HepG2 (cell line): Measurements from ENCODE around the gene PLIN5. TPM values are rescaled to one million over a fixed set of nuclear protein-coding genes. Genes with fewer than 3 reads are reported as not detected.
A peak's percentile ranks its signal among the peaks of the same experiment; 100 is the strongest.

Source experiments
- ATF7-NPFF ChIP-seq: sonication (generic); formaldehyde crosslinking; IDR thresholded peaks from 2 replicates; pipeline ENCODE4 v1.8.1; 2023; ENCODE audit warnings: mild to moderate bottlenecking, low read depth, missing genetic modification reagents, moderate library complexity
- DDIT3 ChIP-seq: sonication (generic); formaldehyde crosslinking; IDR thresholded peaks from 2 replicates; pipeline ENCODE4 v1.4.0; 2020; ENCODE audit warnings: mild to moderate bottlenecking, missing genetic modification reagents
- FIP1L1 ChIP-seq: fragments of 200-400 bp; formaldehyde crosslinking; IDR thresholded peaks from 2 replicates; pipeline ENCODE4 v1.6.1; 2018; ENCODE audit warnings: low read depth, mild to moderate bottlenecking, low read length, moderate library complexity, borderline replicate concordance; ENCODE audit not compliant: insufficient read depth
- NBN ChIP-seq: fragments of 450-650 bp; conservative IDR thresholded peaks from 2 replicates; pipeline ENCODE4 v1.6.1; 2017
- NFKBIZ ChIP-seq: IDR thresholded peaks from 2 replicates; pipeline ENCODE4 v1.6.1; 2018; ENCODE audit warnings: missing genetic modification reagents, missing compliant biosample characterization
- NPAS2 ChIP-seq: sonication (generic); formaldehyde crosslinking; IDR thresholded peaks from 2 replicates; pipeline ENCODE4 v1.8.0; 2022; ENCODE audit warnings: mild to moderate bottlenecking, missing genetic modification reagents, borderline replicate concordance
- NR2F1 ChIP-seq, 2 experiments: fragments of 450-650 bp in 1 of 2; formaldehyde crosslinking in 1 of 2; IDR thresholded peaks; 2 replicates each; pipeline versions ENCODE4 v1.5.0 to v1.6.1; 2016 to 2020; ENCODE audit warnings: mild to moderate bottlenecking in 1 of 2, missing compliant biosample characterization in 1 of 2, missing genetic modification reagents in 1 of 2, moderate library complexity in 1 of 2
- PATZ1 ChIP-seq: sonication (generic); formaldehyde crosslinking; IDR thresholded peaks from 2 replicates; pipeline ENCODE4 v1.4.0; 2020; ENCODE audit warnings: missing genetic modification reagents
- RFXANK ChIP-seq: IDR thresholded peaks from 2 replicates; pipeline ENCODE4 v1.6.1; 2016
- XBP1 ChIP-seq: sonication (generic); formaldehyde crosslinking; IDR thresholded peaks from 2 replicates; pipeline ENCODE4 v1.5.0; 2020; ENCODE audit warnings: missing genetic modification reagents
- YEATS2 ChIP-seq: sonication (generic); formaldehyde crosslinking; IDR thresholded peaks from 2 replicates; pipeline ENCODE4 v1.4.0; 2020; ENCODE audit warnings: missing genetic modification reagents, borderline replicate concordance
- ZBTB14 ChIP-seq: sonication (generic); formaldehyde crosslinking; IDR thresholded peaks from 2 replicates; pipeline ENCODE4 v1.4.0; 2020; ENCODE audit warnings: missing genetic modification reagents
- ZBTB33 ChIP-seq: sonication (generic); formaldehyde crosslinking; IDR thresholded peaks from 2 replicates; pipeline ENCODE4 v1.4.0; 2020; ENCODE audit warnings: missing genetic modification reagents
- ZNF232 ChIP-seq: sonication (generic); formaldehyde crosslinking; IDR thresholded peaks from 2 replicates; pipeline ENCODE4 v1.4.0; 2020; ENCODE audit warnings: missing genetic modification reagents, borderline replicate concordance
- ZNF30 ChIP-seq: sonication (generic); formaldehyde crosslinking; IDR thresholded peaks from 2 replicates; pipeline ENCODE4 v1.5.0; 2020; ENCODE audit warnings: mild to moderate bottlenecking, missing genetic modification reagents
- ZNF367 ChIP-seq: sonication (generic); formaldehyde crosslinking; IDR thresholded peaks from 2 replicates; pipeline ENCODE4 v1.4.0; 2020; ENCODE audit warnings: missing genetic modification reagents, borderline replicate concordance
- ZNF512B ChIP-seq: sonication (generic); formaldehyde crosslinking; IDR thresholded peaks from 2 replicates; pipeline ENCODE4 v1.5.1; 2020; ENCODE audit warnings: missing genetic modification reagents, mild to moderate bottlenecking, borderline replicate concordance
- ZNF740 ChIP-seq: sonication (generic); formaldehyde crosslinking; IDR thresholded peaks from 2 replicates; pipeline ENCODE4 v1.4.0; 2020; ENCODE audit warnings: missing genetic modification reagents
- ZNF784 ChIP-seq: sonication (generic); formaldehyde crosslinking; IDR thresholded peaks from 2 replicates; pipeline ENCODE4 v1.5.1; 2020; ENCODE audit warnings: missing genetic modification reagents, mild to moderate bottlenecking, borderline replicate concordance
- polyA plus RNA-seq, 8 experiments: library from polyadenylated mRNA; depleted of rRNA in 3 of 8; stranded (reverse) in 7 of 8; unstranded in 1 of 8; fragments of >200 nt; fragmentation: Illumina TruSeq in 4 of 8; extraction: Trizol in 4 of 8; gene quantifications; 2 replicates each; pipeline versions ENCODE4 v1.2.1 to v1.2.3, GENCODE V29; 2011 to 2016; ENCODE audit warnings: low read depth in 4 of 8, missing spikeins in 1 of 8, mixed read lengths in 1 of 8; ENCODE audit not compliant: insufficient read depth in 1 of 8
- total RNA-seq, 5 experiments: library from RNA; depleted of rRNA; stranded (reverse); fragments of >200 nt; fragmentation: Illumina TruSeq; extraction: Trizol; gene quantifications; 2 replicates each; pipeline ENCODE4 v1.2.3, GENCODE V29; 2016; ENCODE audit warnings: low read depth in 1 of 5

The PLIN5 gene
- total and polyA plus RNA-seq, 2 of the 13 experiments (the other 11 are each of a cell fraction or from before 2014, with no cell fraction given), result 1.8 to 4.8 TPM

- TF ChIP-seq NFKBIZ (peak; percentile 29; the same call in 1 of the 2 replicates), ZBTB33 (CRISPR knock-in tag) (peak; percentile 20; the same call in 1 of the 2 replicates), ZNF30 (CRISPR knock-in tag) (no peak), ZNF740 (CRISPR knock-in tag) (peak; percentile 88), NPAS2 (CRISPR knock-in tag) (no peak), ATF7-NPFF (peak; percentile 14; the same call in 1 of the 2 replicates), NR2F1 (CRISPR knock-in tag; IDR thresholded peaks at IDR 0.05) (peak; percentile 89 to 94), ZBTB14 (CRISPR knock-in tag) (peak; percentile 48), RFXANK (CRISPR knock-in tag) (no peak), ZNF367 (CRISPR knock-in tag) (no peak), NBN (no peak), ZNF232 (CRISPR knock-in tag) (no peak), DDIT3 (CRISPR knock-in tag) (no peak), ZNF512B (no peak), PATZ1 (CRISPR knock-in tag) (peak; percentile 98), ZNF784 (CRISPR knock-in tag) (no peak), YEATS2 (CRISPR knock-in tag) (no peak), XBP1 (no peak), FIP1L1 (no peak)
These were observed 49.1 kb upstream of the PLIN5 start (continued) for GRCh38 chr19:4583961-4584669.
